ENCODE results near the gene AP2A1. TPM values are rescaled to one million over a fixed set of nuclear protein-coding genes. Genes with fewer than 3 reads are reported as not detected.
A peak's percentile ranks its signal among the peaks of the same experiment; 100 is the strongest.

AP2A1 gene
- total RNA-seq, 2 donors from 2014 or later, result 43.5 to 45.9 TPM

DNA sequence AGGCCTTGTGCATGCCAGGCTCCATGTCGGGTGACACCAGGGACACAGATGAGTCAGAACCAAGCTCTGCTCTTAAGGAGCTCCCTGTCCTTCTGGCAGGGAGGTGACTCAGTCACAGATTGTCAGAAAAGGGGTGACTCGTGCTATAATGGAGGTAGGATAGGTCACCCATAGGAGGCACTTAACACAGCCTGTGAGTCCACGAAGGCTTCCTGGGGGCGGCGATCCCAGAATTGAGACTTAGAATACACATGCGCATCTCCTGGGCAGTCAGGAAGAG is 26.7 kb downstream of the AP2A1 start:
- no peak for DNase-seq
- no peak for ATAC-seq
- Histone ChIP-seq H3K4me1 (no peaks in the 10 kb centered on the region), H3K9me3 (no peaks in the 10 kb centered on the region), H3K36me3 (replicated peaks in 1 of 2; ENCODE audit: insufficient read depth in 1 of 2, low read depth in 2 of 2) (peaks cover 0 to 35% of the 10 kb centered on the region in 2 donors), H3K27me3 (no peaks in the 10 kb centered on the region), H3K4me3 (no peak overlapping the region), H3K27ac (no peak overlapping the region)
- TF ChIP-seq POLR2A (IDR thresholded peaks at IDR 0.05), result no peak
- TF ChIP-seq, protein P1, sequence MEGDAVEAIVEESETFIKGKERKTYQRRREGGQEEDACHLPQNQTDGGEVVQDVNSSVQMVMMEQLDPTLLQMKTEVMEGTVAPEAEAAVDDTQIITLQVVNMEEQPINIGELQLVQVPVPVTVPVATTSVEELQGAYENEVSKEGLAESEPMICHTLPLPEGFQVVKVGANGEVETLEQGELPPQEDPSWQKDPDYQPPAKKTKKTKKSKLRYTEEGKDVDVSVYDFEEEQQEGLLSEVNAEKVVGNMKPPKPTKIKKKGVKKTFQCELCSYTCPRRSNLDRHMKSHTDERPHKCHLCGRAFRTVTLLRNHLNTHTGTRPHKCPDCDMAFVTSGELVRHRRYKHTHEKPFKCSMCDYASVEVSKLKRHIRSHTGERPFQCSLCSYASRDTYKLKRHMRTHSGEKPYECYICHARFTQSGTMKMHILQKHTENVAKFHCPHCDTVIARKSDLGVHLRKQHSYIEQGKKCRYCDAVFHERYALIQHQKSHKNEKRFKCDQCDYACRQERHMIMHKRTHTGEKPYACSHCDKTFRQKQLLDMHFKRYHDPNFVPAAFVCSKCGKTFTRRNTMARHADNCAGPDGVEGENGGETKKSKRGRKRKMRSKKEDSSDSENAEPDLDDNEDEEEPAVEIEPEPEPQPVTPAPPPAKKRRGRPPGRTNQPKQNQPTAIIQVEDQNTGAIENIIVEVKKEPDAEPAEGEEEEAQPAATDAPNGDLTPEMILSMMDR (IDR thresholded peaks at IDR 0.05), result no peak
- 88% methylated on average over 6 of the region's 6 CpGs for WGBS, 2 donors
- intact Hi-C loops (cut with DNase I), result no loop called here

DNA sequence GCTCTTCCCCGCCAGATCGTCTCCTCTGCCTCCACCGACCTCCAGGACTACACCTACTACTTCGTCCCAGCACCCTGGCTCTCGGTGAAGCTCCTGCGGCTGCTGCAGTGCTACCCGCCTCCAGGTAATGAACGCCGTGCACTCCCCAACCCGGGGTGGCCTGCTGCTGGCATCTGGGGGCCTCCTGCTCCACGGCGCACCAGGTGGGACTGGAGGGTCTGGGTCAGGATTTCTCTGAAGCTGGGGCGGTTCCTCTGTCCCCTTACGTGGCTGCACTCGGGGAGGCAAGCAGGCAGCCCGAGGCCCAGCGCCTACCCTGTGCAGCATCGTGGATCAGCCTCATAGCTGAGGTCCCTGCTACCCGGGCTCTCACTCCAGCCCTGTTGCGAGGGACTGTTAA is 28.8 kb downstream of the AP2A1 start:
- Histone ChIP-seq H3K9me3 (no peaks in the 10 kb centered on the region), H3K4me1 (no peaks in the 10 kb centered on the region), H3K4me3 (no peak overlapping the region), H3K27me3 (no peaks in the 10 kb centered on the region), H3K36me3 (replicated peaks in 1 of 2; ENCODE audit: insufficient read depth in 1 of 2, low read depth in 2 of 2) (peaks cover 0 to 39% of the 10 kb centered on the region in 2 donors), H3K27ac (no peak overlapping the region)
- intact Hi-C loops (cut with DNase I), result no loop called here
- WGBS, 2 donors, result 94 to 98% methylated on average over 10 to 20 of the region's 20 CpGs
- DNase-seq (no peak), ATAC-seq (no peak)
- TF ChIP-seq POLR2A (IDR thresholded peaks at IDR 0.05), result no peak
- TF ChIP-seq, protein P1 (IDR thresholded peaks at IDR 0.05), result no peak

DNA sequence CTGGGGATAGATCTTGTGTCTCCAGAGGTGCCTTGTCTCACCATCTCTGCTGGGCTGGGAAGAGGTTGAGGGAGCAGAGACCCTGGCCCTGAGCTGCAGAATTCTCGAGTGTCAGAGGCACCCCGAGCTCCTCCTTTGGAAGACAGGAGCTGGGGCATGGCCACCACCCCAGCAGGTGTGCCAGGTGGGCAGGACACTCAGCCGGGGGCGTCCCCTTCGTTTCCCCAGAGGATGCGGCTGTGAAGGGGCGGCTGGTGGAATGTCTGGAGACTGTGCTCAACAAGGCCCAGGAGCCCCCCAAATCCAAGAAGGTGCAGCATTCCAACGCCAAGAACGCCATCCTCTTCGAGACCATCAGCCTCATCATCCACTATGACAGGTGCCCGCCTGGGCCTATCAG is 31.8 kb downstream of the AP2A1 start:
- Histone ChIP-seq H3K36me3 (replicated peaks in 1 of 2; ENCODE audit: insufficient read depth in 1 of 2, low read depth in 2 of 2) (peaks cover 0 to 23% of the 10 kb centered on the region in 2 donors), H3K27me3 (no peaks in the 10 kb centered on the region), H3K27ac (no peak overlapping the region), H3K4me3 (no peak overlapping the region), H3K4me1 (no peaks in the 10 kb centered on the region), H3K9me3 (no peaks in the 10 kb centered on the region)
- intact Hi-C loops (cut with DNase I), result no loop called here
- no peak for DNase-seq
- TF ChIP-seq, protein P1 (IDR thresholded peaks at IDR 0.05), result no peak
- no peak for TF ChIP-seq POLR2A (IDR thresholded peaks at IDR 0.05)
- no peak for ATAC-seq
- WGBS, 2 donors, result 89% methylated on average over 11 of the region's 11 CpGs; no CpG with 5 or more reads in 1 of the 2 donors

DNA sequence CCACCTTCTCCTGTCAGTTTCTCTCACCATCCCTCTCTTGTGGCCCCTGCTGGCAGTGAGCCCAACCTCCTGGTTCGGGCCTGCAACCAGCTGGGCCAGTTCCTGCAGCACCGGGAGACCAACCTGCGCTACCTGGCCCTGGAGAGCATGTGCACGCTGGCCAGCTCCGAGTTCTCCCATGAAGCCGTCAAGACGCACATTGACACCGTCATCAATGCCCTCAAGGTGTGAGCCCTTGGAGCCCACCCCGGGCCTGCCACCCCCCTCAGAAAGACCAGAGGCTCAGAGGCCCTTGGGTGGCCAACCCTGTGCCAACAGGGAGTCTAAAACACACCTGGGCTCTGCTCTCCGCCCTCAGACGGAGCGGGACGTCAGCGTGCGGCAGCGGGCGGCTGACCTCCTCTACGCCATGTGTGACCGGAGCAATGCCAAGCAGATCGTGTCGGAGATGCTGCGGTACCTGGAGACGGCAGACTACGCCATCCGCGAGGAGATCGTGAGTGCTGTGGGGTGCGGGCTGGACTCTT is 32.5 kb downstream of the AP2A1 start:
- no peak for DNase-seq
- Histone ChIP-seq H3K4me1 (no peaks in the 10 kb centered on the region), H3K36me3 (replicated peaks in 1 of 2; ENCODE audit: insufficient read depth in 1 of 2, low read depth in 2 of 2) (peaks cover 0 to 23% of the 10 kb centered on the region in 2 donors), H3K9me3 (no peaks in the 10 kb centered on the region), H3K27ac (no peak overlapping the region), H3K4me3 (no peak overlapping the region), H3K27me3 (no peaks in the 10 kb centered on the region)
- intact Hi-C loops (cut with DNase I), result no loop called here
- TF ChIP-seq, protein P1 (IDR thresholded peaks at IDR 0.05), result no peak
- no peak for TF ChIP-seq POLR2A (IDR thresholded peaks at IDR 0.05)
- 91 to 93% methylated on average over 26 to 28 of the region's 28 CpGs for WGBS, 2 donors
- ATAC-seq, result no peak

DNA sequence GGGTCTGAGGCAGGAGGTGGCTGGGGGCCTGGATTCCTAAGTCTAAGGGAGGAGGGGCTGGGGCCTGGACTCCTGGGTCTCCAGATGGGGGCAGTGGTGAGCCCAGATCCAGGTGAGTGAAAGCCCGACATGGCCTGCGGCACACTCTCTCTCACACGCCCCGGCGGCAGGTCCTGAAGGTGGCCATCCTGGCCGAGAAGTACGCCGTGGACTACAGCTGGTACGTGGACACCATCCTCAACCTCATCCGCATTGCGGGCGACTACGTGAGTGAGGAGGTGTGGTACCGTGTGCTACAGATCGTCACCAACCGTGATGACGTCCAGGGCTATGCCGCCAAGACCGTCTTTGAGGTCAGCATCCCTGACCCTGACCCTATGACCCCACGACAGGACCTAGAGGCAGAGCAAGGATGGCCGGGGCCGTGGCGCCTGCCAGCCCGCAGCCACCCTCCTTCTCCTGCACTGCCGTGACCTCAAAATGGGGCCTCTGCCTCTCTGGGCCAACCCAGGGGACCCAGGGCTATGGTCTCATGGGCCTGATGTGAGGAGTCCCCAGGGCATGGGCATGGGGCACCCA is 33.1 kb downstream of the AP2A1 start:
- ATAC-seq, result no peak
- peaks cover 0 to 22% of the 10 kb centered on the region in 2 donors for H3K36me3 ChIP-seq (replicated peaks in 1 of 2; ENCODE audit: insufficient read depth in 1 of 2, low read depth in 2 of 2)
- intact Hi-C loops (cut with DNase I), result no loop called here

More for the DNA sequence above, 33.1 kb downstream of the AP2A1 start:
- Histone ChIP-seq H3K4me1 (no peaks in the 10 kb centered on the region), H3K27ac (no peak overlapping the region), H3K9me3 (no peaks in the 10 kb centered on the region), H3K27me3 (no peaks in the 10 kb centered on the region), H3K4me3 (no peak overlapping the region)
- DNase-seq, result no peak
- WGBS, 2 donors, result 95% methylated on average over 23 to 25 of the region's 25 CpGs
- TF ChIP-seq, protein P1 (IDR thresholded peaks at IDR 0.05), result peak in 1 of 7 experiments; percentile 11
- no peak for TF ChIP-seq POLR2A (IDR thresholded peaks at IDR 0.05)
